Measurements from ENCODE around the gene MARCHF9.

Gene MARCHF9

GRCh38 chr12:57739387-57739786 lies 15.5 kb upstream of the MARCHF9 start:
- no peak for DNase-seq

GRCh38 chr12:57739914-57740538 lies 14.9 kb upstream of the MARCHF9 start:
- DNase-seq, result no peak

DNA sequence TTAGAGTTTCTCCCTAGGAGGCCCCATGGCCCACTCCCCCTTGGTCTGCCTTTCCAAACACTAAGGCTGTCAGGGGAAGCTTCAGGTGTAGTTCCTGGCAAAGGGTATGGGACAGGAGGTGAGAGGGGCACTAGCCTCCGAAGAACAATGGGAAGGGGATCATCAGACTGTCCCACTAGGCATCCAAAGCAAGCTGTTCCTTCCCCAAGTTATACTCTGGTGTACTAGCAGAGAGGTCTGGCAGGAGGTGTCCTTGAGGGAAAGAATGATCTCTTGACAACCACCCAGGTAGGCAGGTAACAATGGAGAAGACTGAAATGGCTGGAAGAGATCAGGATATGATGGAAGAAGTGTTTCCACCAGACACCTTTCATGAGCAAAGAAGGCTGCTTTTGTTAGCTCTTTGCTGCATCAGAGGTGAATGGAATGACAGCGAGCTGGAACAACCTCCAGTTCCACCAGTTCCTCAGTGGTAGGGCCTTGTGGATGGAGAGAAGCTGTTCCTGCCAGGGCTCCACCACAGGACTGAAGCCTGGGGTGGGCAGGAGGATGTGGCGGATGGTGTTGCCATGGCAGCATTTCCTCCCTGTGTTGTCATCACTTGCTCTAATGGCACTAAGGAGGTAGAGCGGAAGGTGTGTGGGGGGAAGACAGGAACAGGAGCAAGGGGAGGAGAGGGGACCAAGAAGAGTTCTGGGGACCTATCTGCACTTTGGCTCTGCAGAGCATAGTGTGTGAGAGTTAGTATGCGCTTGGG lies 14.1 kb upstream of the MARCHF9 start:
- DNase-seq, result peak; percentile 71

DNA sequence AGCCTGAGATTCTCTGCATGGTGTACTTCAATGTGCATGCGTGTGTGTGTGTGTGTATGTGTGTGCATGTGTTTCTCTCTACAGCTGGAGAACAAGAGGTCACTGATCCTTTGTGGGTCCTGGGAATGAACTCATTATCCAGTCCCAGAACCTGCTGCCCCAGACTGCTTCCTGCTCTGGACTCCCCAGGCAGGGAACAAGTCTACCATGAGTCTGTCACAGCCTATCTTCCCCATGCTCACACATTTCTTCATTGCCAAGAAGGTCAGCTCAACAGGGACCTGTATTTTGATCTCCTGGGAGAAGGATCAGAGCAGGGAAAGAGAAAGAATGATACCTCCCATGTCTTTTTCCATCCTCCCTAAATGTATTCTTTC lies 13.5 kb upstream of the MARCHF9 start:
- DNase-seq, result no peak

DNA sequence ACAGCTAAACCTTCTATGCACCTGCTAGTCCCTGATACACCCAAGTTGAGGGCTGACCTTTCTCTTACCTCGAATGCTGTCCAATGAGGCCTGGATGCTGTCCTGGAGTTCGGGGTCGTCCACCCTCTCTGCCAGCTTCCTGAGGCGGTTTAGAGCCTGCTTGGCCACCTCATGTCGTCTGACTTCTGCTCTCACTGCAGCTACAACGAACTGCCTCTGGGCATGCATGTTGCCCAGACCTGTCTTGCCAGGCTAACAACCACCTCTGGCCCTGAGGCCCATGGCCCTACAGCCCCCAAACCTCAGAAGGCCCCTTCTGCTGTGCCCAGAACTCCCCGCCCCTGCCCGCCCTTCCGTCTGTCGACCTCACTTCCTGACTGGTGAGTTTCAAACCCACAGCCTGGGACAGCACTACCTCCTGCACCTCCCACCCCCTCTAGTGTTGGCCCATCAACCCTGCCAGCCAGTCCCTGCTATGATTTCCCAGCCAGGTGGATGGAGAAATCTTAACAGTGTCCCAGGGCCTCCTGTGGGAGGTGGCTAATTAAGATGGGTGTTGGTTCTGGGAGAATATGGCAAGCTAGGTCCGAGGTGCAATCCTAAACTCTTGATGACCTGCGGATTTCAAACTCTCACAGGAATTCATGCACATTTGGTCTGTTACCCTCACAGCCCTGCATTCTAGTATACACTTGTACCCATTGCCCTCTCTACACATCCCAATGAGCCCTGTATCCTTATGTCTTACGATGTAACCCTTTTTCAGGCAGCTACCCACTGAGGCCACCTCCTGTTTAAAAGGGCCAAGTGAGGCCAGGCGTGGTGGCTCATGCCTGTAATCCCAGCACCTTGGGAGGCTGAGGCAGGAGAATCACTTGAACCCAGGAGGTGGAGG lies 12.8 kb upstream of the MARCHF9 start:
- DNase-seq, result peak; percentile 71

DNA sequence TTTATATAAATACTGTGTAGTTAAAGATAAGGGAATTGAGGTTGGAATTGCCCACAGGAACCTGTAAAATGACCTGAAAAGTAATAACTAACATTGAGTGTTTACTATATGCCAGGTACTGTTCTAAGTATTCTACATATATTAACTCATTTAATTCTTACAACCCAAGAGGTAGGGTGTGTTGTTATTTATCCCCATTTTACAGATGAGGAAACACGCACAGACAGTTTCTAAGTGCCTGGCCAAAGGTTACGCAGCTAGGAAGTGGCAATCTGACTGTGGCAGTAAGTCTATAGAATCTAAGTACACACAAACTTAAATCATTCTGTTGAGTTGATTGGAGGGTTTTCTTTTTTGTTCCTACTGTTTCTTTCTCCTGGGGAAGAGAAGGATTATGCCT lies 11.1 kb upstream of the MARCHF9 start:
- DNase-seq, result no peak

- DNase-seq, result peak; percentile 80
These were observed 10.6 kb upstream of the MARCHF9 start for GRCh38 chr12:57744194-57744776.

- DNase-seq, result peak; percentile 88
These were observed 10.0 kb upstream of the MARCHF9 start, which contains the start of gene TSPAN31 for GRCh38 chr12:57744777-57745484. TSS of gene TSPAN31 (plus strand) at chr12:57745039. CDS start at chr12:57745155, 116 bp downstream.

DNA sequence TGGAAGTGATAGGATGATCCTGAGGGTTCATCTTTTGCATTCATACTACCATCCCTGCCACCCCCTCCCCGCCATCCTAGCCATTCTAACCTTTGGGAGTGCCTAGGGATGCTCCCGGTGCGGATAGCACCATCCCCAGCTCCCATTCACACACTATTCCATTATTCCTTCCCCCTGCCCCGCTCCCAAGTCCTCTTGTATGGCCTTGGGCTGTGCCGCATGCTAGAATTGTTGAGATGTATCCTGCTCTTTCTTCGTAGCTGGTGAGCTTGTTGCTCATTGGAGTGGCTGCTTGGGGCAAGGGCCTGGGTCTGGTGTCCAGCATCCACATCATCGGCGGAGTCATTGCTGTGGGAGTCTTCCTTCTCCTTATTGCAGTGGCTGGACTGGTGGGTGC lies 9.4 kb upstream of the MARCHF9 start:
- no peak for DNase-seq

DNA sequence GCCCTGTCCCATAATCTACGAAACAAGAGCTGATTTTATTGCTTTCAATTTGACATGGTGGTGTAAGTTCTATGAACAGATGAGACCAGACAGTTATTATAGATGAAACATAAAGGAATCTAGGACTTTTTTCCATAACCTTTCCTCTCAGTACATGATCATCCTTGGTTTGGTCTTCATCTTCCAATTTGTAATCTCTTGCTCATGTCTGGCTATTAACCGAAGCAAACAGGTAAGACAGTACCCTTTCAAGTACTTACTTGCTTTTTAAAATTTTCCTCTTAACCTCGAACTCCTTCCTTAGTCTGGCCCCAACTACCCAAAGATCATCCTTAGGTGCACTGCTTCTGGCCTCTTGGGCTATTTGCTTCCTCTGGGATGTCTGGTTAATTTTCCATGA lies 8.9 kb upstream of the MARCHF9 start:
- no peak for DNase-seq

GRCh38 chr12:57749061-57749460 lies 5.8 kb upstream of the MARCHF9 start:
- DNase-seq, result no peak

DNA sequence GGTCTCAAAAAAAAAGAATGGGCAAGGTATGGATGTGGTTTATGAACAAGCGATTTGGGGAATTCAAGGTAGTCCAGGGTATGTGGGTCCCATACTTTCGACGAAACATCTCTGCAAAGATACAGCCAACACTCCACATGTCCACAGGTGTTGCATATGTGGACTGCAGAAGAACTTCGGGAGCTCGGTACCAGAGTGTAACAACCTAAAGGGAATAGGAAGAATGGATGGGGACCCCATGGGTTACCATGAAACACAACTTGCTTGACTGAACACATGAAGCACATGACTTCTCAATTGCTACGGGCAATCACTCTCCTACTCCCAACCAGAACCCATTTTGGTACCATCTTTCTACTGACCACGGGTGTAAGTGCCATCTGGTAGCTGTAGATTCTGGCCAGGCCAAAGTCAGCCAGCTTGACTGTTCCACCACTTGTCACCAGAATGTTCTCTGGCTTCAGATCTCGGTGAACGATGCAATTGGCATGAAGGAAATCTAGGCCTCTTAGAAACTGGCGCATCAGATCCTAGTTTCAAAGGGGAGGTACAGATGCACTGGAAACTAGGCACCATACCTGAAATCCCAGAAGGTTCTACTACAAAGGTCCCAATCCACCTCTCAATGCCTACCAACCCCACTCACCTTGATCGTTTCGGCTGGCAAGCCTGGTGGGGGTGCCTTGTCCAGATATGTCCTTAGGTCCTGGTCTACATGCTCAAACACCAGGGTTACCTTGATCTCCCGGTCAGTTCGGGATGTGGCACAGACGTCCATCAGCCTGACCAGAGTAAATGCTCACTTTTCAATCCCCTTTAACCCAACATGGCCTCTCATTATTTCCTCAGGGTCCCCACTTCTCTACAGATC lies 4.1 kb upstream of the MARCHF9 start:
- peak; percentile 16 for DNase-seq

GRCh38 chr12:57751432-57751787 lies 3.5 kb upstream of the MARCHF9 start:
- DNase-seq, result peak; percentile 23

- DNase-seq, result peak; percentile 96
These were observed 2.9 kb upstream of the MARCHF9 start, which contains the start of gene CDK4 for GRCh38 chr12:57751788-57752667. TSS of gene CDK4 (minus strand) at chr12:57752310. CDS start at chr12:57751717, 593 bp downstream.

DNA sequence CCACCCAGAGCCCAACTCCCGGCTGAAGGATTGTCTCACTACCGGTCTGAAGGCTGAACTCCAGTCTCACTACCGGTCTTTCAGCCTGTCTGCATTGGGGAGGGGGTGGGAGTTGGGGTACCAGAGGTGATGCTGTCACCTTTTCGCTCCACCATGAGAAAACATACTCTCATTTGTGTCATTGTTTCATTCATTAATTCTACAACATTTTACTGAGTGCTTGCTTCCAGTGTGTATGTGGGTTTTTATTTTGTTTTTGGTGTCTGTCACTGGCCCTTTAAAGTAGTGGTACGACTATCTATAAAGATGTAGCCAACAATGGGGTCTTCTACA lies 2.3 kb upstream of the MARCHF9 start:
- no peak for DNase-seq

DNA sequence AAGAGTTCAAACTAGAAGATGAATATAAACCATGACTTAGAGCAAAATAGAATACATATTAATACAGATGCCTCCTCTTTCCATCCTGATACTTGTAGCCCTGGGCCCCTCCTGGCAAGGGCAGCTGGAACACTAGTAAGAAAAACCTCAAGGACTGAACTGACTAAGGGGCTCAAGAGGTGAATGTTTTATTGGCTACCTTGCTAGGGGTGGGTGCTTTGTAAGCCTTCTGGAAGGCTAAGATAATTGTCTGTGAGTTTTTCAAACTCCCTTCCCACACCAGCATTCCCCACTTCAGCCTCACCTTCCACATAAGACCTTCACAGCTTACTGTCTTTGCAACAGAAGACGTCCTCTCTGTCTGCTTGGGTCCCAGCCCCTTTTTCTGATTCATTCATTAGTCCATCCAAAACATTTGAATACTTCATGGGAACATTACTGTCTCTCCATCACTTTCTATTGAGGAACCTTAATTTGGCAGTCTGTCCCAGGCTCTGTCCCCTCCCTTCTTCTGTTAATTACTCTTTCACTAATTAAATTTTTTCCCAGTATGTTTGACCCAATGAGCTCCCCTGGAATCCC lies 1.1 kb upstream of the MARCHF9 start:
- DNase-seq, result no peak

- DNase-seq, result no peak
These were observed 221 bp downstream of the MARCHF9 start for GRCh38 chr12:57755194-57755453.

- DNase-seq, result peak; percentile 62
These were observed 810 bp downstream of the MARCHF9 start for GRCh38 chr12:57755454-57756372.

Data from activated T-cell treated with anti-CD3 and anti-CD28 coated beads, Interleukin-2, amount 50 U/mL, for 1 hour (primary cell).